T-cell (primary cell): ENCODE results near the gene DEPDC1B. TPM values are rescaled to one million over a fixed set of nuclear protein-coding genes. Genes with fewer than 3 reads are reported as not detected.

Experiments
- ATAC-seq, 4 experiments: fragments of 200-7000 bp in 3 of 4; fragments of 150-1000 bp in 1 of 4; cut with Tn5 transposase; replicated peaks in 1 of 4; 1 replicate in 3 of 4; 2 replicates in 1 of 4; pipeline ENCODE4 v1.10.0; 2021; ENCODE audit warnings: moderate library complexity in 3 of 4, mild to moderate bottlenecking in 2 of 4, moderate number of reproducible peaks in 1 of 4
- CTCF ChIA-PET, 2 donors: fragments of 300-600 bp; sonication (Branson Sonifier 250); formaldehyde crosslinking; loops; one replicate each; lab custom pipeline; 2022; ENCODE audit warnings: antibody characterized with exemption in 2 of 2; lab: Charles Lee
- POLR2A ChIA-PET, 2 donors: fragments of 300-600 bp; sonication (Branson Sonifier 250); formaldehyde crosslinking; loops; one replicate each; lab custom pipeline; 2022; ENCODE audit warnings: antibody characterized with exemption in 2 of 2; lab: Charles Lee
- DNase-seq, 35 experiments: peaks; one replicate each; pipeline versions ENCODE4 v3.0.0 to v3.0.0-alpha.2; 2013 to 2023
- H3K27ac ChIP-seq: one replicate; pipeline ENCODE4 v1.5.1; 2013; ENCODE audit warnings: low read length
- H3K27me3 ChIP-seq, 2 experiments: replicated peaks in 1 of 2; 1 replicate in 1 of 2; 2 replicates in 1 of 2; pipeline versions ENCODE4 v1.6.1 to v1.7.0; 2013; ENCODE audit warnings: low read length in 1 of 2, mixed read lengths in 1 of 2; ENCODE audit not compliant: control insufficient read depth in 2 of 2, insufficient read depth in 2 of 2; ENCODE audit errors: extremely low read depth in 1 of 2
- H3K36me3 ChIP-seq, 2 donors: 1 replicate in 1 of 2; 2 replicates in 1 of 2; pipeline versions ENCODE4 v1.6.1 to v1.7.0; 2013; ENCODE audit warnings: low read length in 1 of 2; ENCODE audit not compliant: control insufficient read depth in 2 of 2, insufficient read depth in 1 of 2; ENCODE audit errors: extremely low read depth in 1 of 2
- H3K4me1 ChIP-seq, 2 experiments: 1 replicate in 1 of 2; 2 replicates in 1 of 2; pipeline versions ENCODE4 v1.6.1 to v1.7.0; 2013; ENCODE audit warnings: low read length in 2 of 2, mixed read lengths in 1 of 2; ENCODE audit not compliant: insufficient read depth in 2 of 2, control insufficient read depth in 1 of 2; ENCODE audit errors: extremely low read depth in 1 of 2
- H3K4me3 ChIP-seq, 2 donors: 1 replicate in 1 of 2; 2 replicates in 1 of 2; pipeline versions ENCODE4 v1.5.1 to v1.7.0; 2013; ENCODE audit warnings: mild to moderate bottlenecking in 2 of 2, low read length in 1 of 2, moderate library complexity in 1 of 2; ENCODE audit not compliant: control insufficient read depth in 1 of 2; ENCODE audit errors: extremely low read depth in 1 of 2
- H3K9me3 ChIP-seq: 2 replicates; pipeline ENCODE4 v1.7.0; 2013
- H3K27ac Mint-ChIP-seq, 2 donors: one replicate each; pipeline ENCODE4 v1.8.0; 2020 to 2021; ENCODE audit warnings: mild to moderate bottlenecking in 2 of 2, mixed read lengths in 2 of 2
- H3K27me3 Mint-ChIP-seq, 2 donors: one replicate each; pipeline ENCODE4 v1.8.0; 2021 to 2022; ENCODE audit warnings: mixed read lengths in 2 of 2
- H3K36me3 Mint-ChIP-seq: one replicate; pipeline ENCODE4 v1.8.0; 2021; ENCODE audit warnings: mixed read lengths
- H3K4me1 Mint-ChIP-seq, 3 donors: one replicate each; pipeline ENCODE4 v1.8.0; 2020 to 2022; ENCODE audit warnings: mixed read lengths in 3 of 3, mild to moderate bottlenecking in 1 of 3
- H3K4me3 Mint-ChIP-seq, 3 donors: one replicate each; pipeline ENCODE4 v1.8.0; 2020 to 2022; ENCODE audit warnings: mild to moderate bottlenecking in 3 of 3, mixed read lengths in 3 of 3, moderate library complexity in 3 of 3
- H3K9me3 Mint-ChIP-seq, 3 donors: one replicate each; pipeline ENCODE4 v1.8.0; 2020 to 2022; ENCODE audit warnings: mixed read lengths in 3 of 3
- WGBS: methylation state at CpG from one replicate; pipeline ENCODE4 v1.1.5; 2013; ENCODE audit warnings: missing lambda C conversion rate; ENCODE audit not compliant: insufficient coverage; 5-methylcytosine and 5-hydroxymethylcytosine counted together
- total RNA-seq, 35 experiments: library from RNA in 6 of 35; stranded (reverse) in 6 of 35; fragments of 120-200 nt in 1 of 35; gene quantifications; one replicate each; pipeline versions ENCODE4 v1.2.1 to v1.2.4 and lab custom pipeline; 2013 to 2026

DEPDC1B gene
- total RNA-seq, 5 donors from 2014 or later (not counting 1 experiment from before 2014, with no cell fraction given): 0.44 to 0.98 (median 0.64) TPM

DNA sequence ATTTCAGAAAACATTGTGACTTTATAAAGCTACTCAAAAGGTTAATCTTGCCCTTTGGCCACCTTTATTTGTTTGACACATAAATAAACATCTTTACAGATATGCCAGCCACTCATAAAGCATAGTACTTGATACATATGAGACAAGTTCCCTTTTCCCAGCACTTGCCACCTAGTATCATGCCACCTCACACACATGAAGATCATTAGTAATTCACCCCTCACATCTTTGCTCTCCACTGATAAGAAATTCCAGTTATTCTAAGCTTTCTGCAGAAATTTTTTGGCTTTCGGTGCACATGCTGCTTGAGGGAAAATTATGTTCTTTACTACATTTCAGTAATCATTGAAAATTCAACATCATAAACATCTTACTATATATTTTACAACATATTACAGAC, 59.1 kb downstream of the DEPDC1B start:
- Mint-ChIP-seq H3K27me3 (no peaks in the 10 kb centered on the region), H3K4me1 (no peaks in the 10 kb centered on the region), H3K36me3 (no peaks in the 10 kb centered on the region), H3K27ac (no peak overlapping the region), H3K4me3 (no peak overlapping the region), H3K9me3 (no peaks in the 10 kb centered on the region)
- DNase-seq (no peak), ATAC-seq (no peak)
- WGBS: no CpG with 5 or more reads among the region's 1 CpG
- Histone ChIP-seq H3K27ac (no peak overlapping the region), H3K9me3 (no peaks in the 10 kb centered on the region), H3K4me1 (no peaks in the 10 kb centered on the region), H3K4me3 (no peak overlapping the region), H3K36me3 (no peaks in the 10 kb centered on the region), H3K27me3 (no peaks in the 10 kb centered on the region)
- POLR2A ChIA-PET: interaction anchor here in 1 of 2 donors (0.7 kb wide), 1 partner anchor 445 kb away, joined by 7 read pairs; no protein-coding TSS in a partner anchor
- CTCF ChIA-PET: no interaction called here

DNA sequence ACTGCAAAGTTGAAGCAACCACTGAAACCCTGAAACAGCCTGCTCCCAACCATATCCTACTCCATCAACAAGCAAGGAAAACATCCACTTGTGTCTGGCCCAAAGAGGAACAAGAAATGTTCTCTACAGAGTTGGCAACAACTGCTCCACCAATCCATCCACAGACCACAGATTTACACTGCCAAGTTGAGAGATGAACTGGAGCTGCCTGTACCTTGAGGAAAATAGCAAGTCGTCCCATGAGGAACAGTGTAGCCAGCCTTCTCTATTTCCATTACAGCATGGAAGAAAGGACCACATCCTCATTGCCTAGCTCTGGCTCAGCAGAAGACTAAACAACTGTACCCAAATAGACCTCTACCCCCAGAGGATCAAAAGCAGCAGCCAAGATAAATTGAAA, 60.4 kb downstream of the DEPDC1B start:
- no peak overlapping the region for H3K27ac ChIP-seq
- H3K36me3 Mint-ChIP-seq: no peaks in the 10 kb centered on the region
- H3K36me3 ChIP-seq: no peaks in the 10 kb centered on the region
- no peaks in the 10 kb centered on the region for H3K27me3 ChIP-seq
- 67% methylated on average over 1 of the region's 1 CpG for whole genome bisulfite sequencing
- DNase-seq: no peak
- CTCF ChIA-PET: no interaction called here
- no peaks in the 10 kb centered on the region for H3K4me1 Mint-ChIP-seq
- H3K4me1 ChIP-seq: no peaks in the 10 kb centered on the region
- H3K4me3 Mint-ChIP-seq: no peak overlapping the region
- H3K9me3 ChIP-seq: no peaks in the 10 kb centered on the region
- ATAC-seq: no peak
- H3K9me3 Mint-ChIP-seq: no peaks in the 10 kb centered on the region
- H3K4me3 ChIP-seq: no peak overlapping the region
- H3K27me3 Mint-ChIP-seq: no peaks in the 10 kb centered on the region
- H3K27ac Mint-ChIP-seq: no peak overlapping the region
- POLR2A ChIA-PET: interaction anchor here in 1 of 2 donors (0.6 kb wide), 1 partner anchor 132 kb away, joined by 3 read pairs; no protein-coding TSS in a partner anchor

DNA sequence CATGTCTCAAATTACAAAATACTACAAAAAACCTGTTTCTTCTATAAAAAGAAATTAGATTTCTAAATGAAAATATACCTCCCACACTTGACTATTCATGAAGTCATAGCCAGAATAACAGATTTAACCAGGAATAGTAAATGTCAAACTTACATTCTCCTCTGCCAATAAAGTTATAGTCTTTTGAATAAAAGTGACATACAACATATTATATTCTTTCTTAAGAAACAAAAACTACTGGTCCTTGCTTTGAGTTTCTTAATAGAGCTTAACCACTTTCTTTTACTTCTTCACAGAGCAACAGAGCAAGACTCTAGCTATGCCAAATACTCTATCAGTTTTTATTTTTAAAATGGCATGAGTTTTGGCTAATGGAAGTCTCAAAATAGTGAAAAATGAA, 61.7 kb downstream of the DEPDC1B start:
- Mint-ChIP-seq H3K36me3 (no peaks in the 10 kb centered on the region), H3K27ac (no peak overlapping the region), H3K4me1 (no peaks in the 10 kb centered on the region), H3K4me3 (no peak overlapping the region), H3K27me3 (no peaks in the 10 kb centered on the region), H3K9me3 (no peaks in the 10 kb centered on the region)
- CTCF ChIA-PET: no interaction called here
- H3K27me3 ChIP-seq: peaks cover 0 to 2% of the 10 kb centered on the region in 2 experiments
- H3K4me3 ChIP-seq: no peak overlapping the region
- H3K36me3 ChIP-seq: no peaks in the 10 kb centered on the region
- ATAC-seq: no peak
- H3K9me3 ChIP-seq: no peaks in the 10 kb centered on the region
- POLR2A ChIA-PET: no interaction called here
- DNase-seq: no peak
- H3K27ac ChIP-seq: no peak overlapping the region
- no peaks in the 10 kb centered on the region for H3K4me1 ChIP-seq

DNA sequence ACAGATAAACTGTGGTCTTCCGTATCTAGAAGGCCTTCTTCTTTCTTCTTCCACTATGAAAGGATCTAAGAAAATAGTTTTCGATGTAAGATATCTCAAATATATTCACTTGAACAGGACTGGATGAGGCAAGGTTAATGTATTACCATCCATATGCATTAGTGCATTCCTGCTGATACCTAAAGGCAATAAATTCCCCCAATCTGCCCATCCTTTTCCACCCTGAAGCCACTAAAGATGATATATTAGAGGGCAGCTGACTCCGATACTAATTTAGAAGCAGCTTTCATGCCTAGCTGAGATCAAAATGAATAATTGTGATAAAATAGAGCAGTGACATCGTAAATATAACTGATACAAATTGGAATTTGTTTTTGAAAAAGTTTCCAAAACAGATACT, 63.3 kb downstream of the DEPDC1B start:
- no peaks in the 10 kb centered on the region for H3K9me3 Mint-ChIP-seq
- no peak overlapping the region for H3K27ac Mint-ChIP-seq
- no peak overlapping the region for H3K4me3 Mint-ChIP-seq
- no peaks in the 10 kb centered on the region for H3K4me1 ChIP-seq
- CTCF ChIA-PET: no interaction called here
- H3K27me3 ChIP-seq: peaks cover 0 to 3% of the 10 kb centered on the region in 2 experiments
- no CpG with 5 or more reads among the region's 4 CpGs for whole genome bisulfite sequencing
- DNase-seq: no peak
- POLR2A ChIA-PET: no interaction called here
- no peak for ATAC-seq
- H3K36me3 ChIP-seq: no peaks in the 10 kb centered on the region
- H3K27me3 Mint-ChIP-seq: no peaks in the 10 kb centered on the region
- no peaks in the 10 kb centered on the region for H3K9me3 ChIP-seq
- H3K4me1 Mint-ChIP-seq: no peaks in the 10 kb centered on the region
- H3K36me3 Mint-ChIP-seq: no peaks in the 10 kb centered on the region
- H3K4me3 ChIP-seq: no peak overlapping the region
- H3K27ac ChIP-seq: no peak overlapping the region

DNA sequence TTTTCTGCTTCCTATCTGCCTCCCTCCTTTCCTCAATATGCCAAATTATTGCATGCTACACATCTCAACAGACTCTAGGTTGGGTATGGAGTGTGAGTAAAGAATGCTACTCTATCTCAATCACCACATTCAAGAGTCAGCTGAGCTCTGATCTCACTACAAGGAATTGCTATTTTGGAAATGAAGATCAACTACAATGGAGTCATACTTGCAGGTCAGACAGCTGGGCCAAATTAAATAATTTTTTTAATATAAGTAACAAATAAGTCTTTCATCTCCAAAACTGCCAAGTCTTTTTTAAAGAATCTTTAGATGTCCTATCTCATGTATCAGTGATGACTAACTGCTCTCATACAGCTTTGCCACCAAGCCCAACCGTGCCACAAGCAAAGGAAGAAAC, 64.0 kb downstream of the DEPDC1B start:
- no peak overlapping the region for H3K27ac Mint-ChIP-seq
- Histone ChIP-seq H3K9me3 (no peaks in the 10 kb centered on the region), H3K27me3 (peaks cover 0 to 3% of the 10 kb centered on the region in 2 experiments), H3K4me3 (no peak overlapping the region), H3K27ac (no peak overlapping the region), H3K4me1 (no peaks in the 10 kb centered on the region), H3K36me3 (no peaks in the 10 kb centered on the region)
- no peaks in the 10 kb centered on the region for H3K9me3 Mint-ChIP-seq
- H3K4me1 Mint-ChIP-seq: no peaks in the 10 kb centered on the region
- no peak overlapping the region for H3K4me3 Mint-ChIP-seq
- CTCF ChIA-PET: no interaction called here
- no peak for ATAC-seq
- DNase-seq: no peak
- POLR2A ChIA-PET: no interaction called here
- H3K27me3 Mint-ChIP-seq: no peaks in the 10 kb centered on the region
- H3K36me3 Mint-ChIP-seq: no peaks in the 10 kb centered on the region
- WGBS: 100% methylated on average over 1 of the region's 1 CpG

DNA sequence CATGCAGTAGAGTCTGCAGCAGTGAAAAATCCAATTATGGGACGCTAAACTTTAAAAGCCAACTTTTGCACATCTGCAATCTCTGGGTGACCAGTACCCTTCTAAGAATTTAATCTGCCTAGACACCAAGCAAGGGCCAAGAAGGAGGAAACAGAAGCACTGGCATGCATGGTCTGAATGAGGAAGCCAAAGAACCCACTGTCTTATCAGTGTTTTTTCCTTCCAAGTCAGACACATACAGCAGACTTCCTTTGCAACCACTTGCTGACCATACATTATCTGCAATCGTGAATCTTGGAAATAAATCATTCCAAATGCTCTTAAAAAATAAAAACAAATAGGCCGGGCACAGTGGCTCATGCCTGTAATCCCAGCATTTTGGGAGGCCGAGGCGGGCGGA, 65.9 kb downstream of the DEPDC1B start:
- Mint-ChIP-seq H3K4me3 (no peak overlapping the region), H3K4me1 (no peaks in the 10 kb centered on the region), H3K9me3 (no peaks in the 10 kb centered on the region), H3K27me3 (no peaks in the 10 kb centered on the region), H3K27ac (no peak overlapping the region), H3K36me3 (no peaks in the 10 kb centered on the region)
- Histone ChIP-seq H3K9me3 (no peaks in the 10 kb centered on the region), H3K27me3 (peaks cover 0 to 3% of the 10 kb centered on the region in 2 experiments), H3K4me1 (no peaks in the 10 kb centered on the region), H3K36me3 (no peaks in the 10 kb centered on the region), H3K27ac (no peak overlapping the region), H3K4me3 (no peak overlapping the region)
- 60% methylated on average over 3 of the region's 6 CpGs for WGBS
- ChIA-PET POLR2A (no interaction called here), CTCF (no interaction called here)
- ATAC-seq (no peak), DNase-seq (no peak)

DNA sequence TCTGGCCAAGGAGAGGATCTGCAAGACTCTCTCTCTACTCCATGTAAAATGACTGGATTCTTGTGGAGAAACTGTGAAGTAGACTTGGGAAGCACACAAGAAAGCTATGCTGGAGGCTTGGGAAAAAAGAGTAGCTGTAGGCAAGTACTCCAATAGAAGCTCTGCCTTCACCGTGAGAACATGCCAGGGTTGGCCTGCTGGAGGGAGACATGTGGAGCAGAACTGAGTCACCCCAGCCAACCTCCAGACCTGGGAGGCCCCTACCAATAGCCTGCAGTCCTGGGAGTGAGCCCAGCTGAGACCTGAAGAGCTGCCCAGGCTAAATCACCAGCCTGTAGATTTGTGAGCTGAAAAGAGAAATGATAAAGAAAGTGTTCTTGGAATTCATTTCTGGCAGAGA, 66.6 kb downstream of the DEPDC1B start:
- Histone ChIP-seq H3K36me3 (no peaks in the 10 kb centered on the region), H3K4me1 (no peaks in the 10 kb centered on the region), H3K27ac (no peak overlapping the region), H3K4me3 (no peak overlapping the region), H3K9me3 (no peaks in the 10 kb centered on the region), H3K27me3 (peaks cover 0 to 3% of the 10 kb centered on the region in 2 experiments)
- H3K4me1 Mint-ChIP-seq: no peaks in the 10 kb centered on the region
- no peak overlapping the region for H3K27ac Mint-ChIP-seq
- ATAC-seq: no peak
- CTCF ChIA-PET: interaction anchor here in 1 of 2 donors (0.7 kb wide), 1 partner anchor 11 kb away, joined by 3 read pairs; no protein-coding TSS in a partner anchor
- no peaks in the 10 kb centered on the region for H3K27me3 Mint-ChIP-seq
- H3K9me3 Mint-ChIP-seq: no peaks in the 10 kb centered on the region
- WGBS: 88% methylated on average over 1 of the region's 1 CpG
- no peak for DNase-seq
- H3K36me3 Mint-ChIP-seq: no peaks in the 10 kb centered on the region
- POLR2A ChIA-PET: no interaction called here
- no peak overlapping the region for H3K4me3 Mint-ChIP-seq
